ENCODE measurements around the gene TMCC1. TPM values are rescaled to one million over a fixed set of nuclear protein-coding genes. Genes with fewer than 3 reads are reported as not detected.

The TMCC1 gene
- total and polyA plus RNA-seq, 4 donors = 10.2 to 60.0 (median 11.0) TPM

- WGBS = 94% methylated on average over 2 of the region's 2 CpGs
- no peaks in the 10 kb centered on the region for H3K36me3 ChIP-seq (ENCODE audit: control insufficient read depth in 4 of 4, insufficient read depth in 3 of 4, low read depth in 1 of 4, low read length in 3 of 4)
- H3K4me1 ChIP-seq (ENCODE audit: control insufficient read depth in 4 of 4, insufficient read depth in 4 of 4, low read length in 3 of 4) = peaks cover 6 to 16% (median 13%) of the 10 kb centered on the region in 4 donors
- H3K27ac ChIP-seq (ENCODE audit: low read depth in 1 of 2, low read length in 2 of 2) = no peak overlapping the region
- no peak overlapping the region for H3K4me3 ChIP-seq (ENCODE audit: low read depth in 1 of 3, low read length in 3 of 3)
- no peak for DNase-seq (ENCODE audit: low spot score)
- H3K27me3 ChIP-seq (ENCODE audit: control insufficient read depth in 4 of 4, insufficient read depth in 4 of 4, low read length in 3 of 4) = no peaks in the 10 kb centered on the region
- H3K9me3 ChIP-seq (ENCODE audit: control insufficient read depth in 4 of 4, low read length in 3 of 4) = no peaks in the 10 kb centered on the region
- TF ChIP-seq, protein P1, sequence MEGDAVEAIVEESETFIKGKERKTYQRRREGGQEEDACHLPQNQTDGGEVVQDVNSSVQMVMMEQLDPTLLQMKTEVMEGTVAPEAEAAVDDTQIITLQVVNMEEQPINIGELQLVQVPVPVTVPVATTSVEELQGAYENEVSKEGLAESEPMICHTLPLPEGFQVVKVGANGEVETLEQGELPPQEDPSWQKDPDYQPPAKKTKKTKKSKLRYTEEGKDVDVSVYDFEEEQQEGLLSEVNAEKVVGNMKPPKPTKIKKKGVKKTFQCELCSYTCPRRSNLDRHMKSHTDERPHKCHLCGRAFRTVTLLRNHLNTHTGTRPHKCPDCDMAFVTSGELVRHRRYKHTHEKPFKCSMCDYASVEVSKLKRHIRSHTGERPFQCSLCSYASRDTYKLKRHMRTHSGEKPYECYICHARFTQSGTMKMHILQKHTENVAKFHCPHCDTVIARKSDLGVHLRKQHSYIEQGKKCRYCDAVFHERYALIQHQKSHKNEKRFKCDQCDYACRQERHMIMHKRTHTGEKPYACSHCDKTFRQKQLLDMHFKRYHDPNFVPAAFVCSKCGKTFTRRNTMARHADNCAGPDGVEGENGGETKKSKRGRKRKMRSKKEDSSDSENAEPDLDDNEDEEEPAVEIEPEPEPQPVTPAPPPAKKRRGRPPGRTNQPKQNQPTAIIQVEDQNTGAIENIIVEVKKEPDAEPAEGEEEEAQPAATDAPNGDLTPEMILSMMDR (IDR thresholded peaks at IDR 0.05; ENCODE audit: low read depth, low read length, missing input control) = no peak
- TF ChIP-seq EGR1 (IDR thresholded peaks at IDR 0.05; ENCODE audit: low read depth in 2 of 2) (no peak), RAD21 (IDR thresholded peaks at IDR 0.05) (no peak), TAF1 (conservative IDR thresholded peaks at IDR 0.05) (no peak), GABPA (IDR thresholded peaks at IDR 0.05 in 1 of 2, conservative IDR thresholded peaks at IDR 0.05 in 1 of 2) (no peak), NR2F2 (IDR thresholded peaks at IDR 0.05) (no peak), RXRA (IDR thresholded peaks at IDR 0.05) (no peak), YY1 (IDR thresholded peaks at IDR 0.05) (no peak), HNF4G (IDR thresholded peaks at IDR 0.05) (no peak)
- TF ChIP-seq, protein P2, sequence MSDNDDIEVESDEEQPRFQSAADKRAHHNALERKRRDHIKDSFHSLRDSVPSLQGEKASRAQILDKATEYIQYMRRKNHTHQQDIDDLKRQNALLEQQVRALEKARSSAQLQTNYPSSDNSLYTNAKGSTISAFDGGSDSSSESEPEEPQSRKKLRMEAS (IDR thresholded peaks at IDR 0.05) = no peak
- TF ChIP-seq, protein P3, sequence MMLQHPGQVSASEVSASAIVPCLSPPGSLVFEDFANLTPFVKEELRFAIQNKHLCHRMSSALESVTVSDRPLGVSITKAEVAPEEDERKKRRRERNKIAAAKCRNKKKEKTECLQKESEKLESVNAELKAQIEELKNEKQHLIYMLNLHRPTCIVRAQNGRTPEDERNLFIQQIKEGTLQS (IDR thresholded peaks at IDR 0.05) = no peak
- H3K9ac ChIP-seq (ENCODE audit: low read depth in 1 of 2, low read length in 2 of 2) = no peak overlapping the region
Observed at GRCh38 chr3:129741794-129742193, 151.7 kb downstream of the TMCC1 start.

DNA sequence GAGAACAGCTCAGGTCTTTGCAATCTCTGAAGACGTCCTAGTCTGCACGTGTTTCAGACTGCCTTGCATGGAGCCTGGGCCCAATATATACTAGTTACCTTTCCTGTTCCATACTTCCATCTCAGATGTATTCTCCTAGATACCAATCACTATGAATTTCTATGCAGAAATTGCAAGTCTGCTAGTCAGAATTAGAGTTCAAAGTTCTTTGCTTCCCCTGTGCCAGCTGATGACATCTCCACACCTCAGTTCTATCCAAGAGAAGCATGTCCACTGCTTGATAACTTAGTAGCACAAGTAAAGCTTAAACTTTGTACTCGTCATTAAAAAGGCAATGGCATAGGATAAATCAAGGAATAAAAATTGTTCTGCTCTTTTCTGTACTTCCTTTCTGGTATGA is 153.4 kb downstream of the TMCC1 start:
- Histone ChIP-seq H3K9ac (ENCODE audit: low read depth in 1 of 2, low read length in 2 of 2) (no peak overlapping the region), H3K27ac (ENCODE audit: low read depth in 1 of 2, low read length in 2 of 2) (peak overlapping the region in 1 of 2 donors; percentile 64), H3K27me3 (ENCODE audit: control insufficient read depth in 4 of 4, insufficient read depth in 4 of 4, low read length in 3 of 4) (no peaks in the 10 kb centered on the region), H3K4me1 (ENCODE audit: control insufficient read depth in 4 of 4, insufficient read depth in 4 of 4, low read length in 3 of 4) (peaks cover 6 to 16% (median 13%) of the 10 kb centered on the region in 4 donors), H3K4me3 (ENCODE audit: low read depth in 1 of 3, low read length in 3 of 3) (no peak overlapping the region), H3K36me3 (ENCODE audit: control insufficient read depth in 4 of 4, insufficient read depth in 3 of 4, low read depth in 1 of 4, low read length in 3 of 4) (no peaks in the 10 kb centered on the region), H3K9me3 (ENCODE audit: control insufficient read depth in 4 of 4, low read length in 3 of 4) (no peaks in the 10 kb centered on the region)
- DNase-seq (ENCODE audit: low spot score) = no peak
- WGBS = 54% methylated on average over 3 of the region's 3 CpGs
- TF ChIP-seq HNF4G (IDR thresholded peaks at IDR 0.05) = peak; percentile 6
- no peak for TF ChIP-seq NR2F2 (IDR thresholded peaks at IDR 0.05)
- TF ChIP-seq HNF4A (conservative IDR thresholded peaks at IDR 0.05) = peak; percentile 58 to 72
- no peak for TF ChIP-seq GABPA (IDR thresholded peaks at IDR 0.05 in 1 of 2, conservative IDR thresholded peaks at IDR 0.05 in 1 of 2)
- TF ChIP-seq EGR1 (IDR thresholded peaks at IDR 0.05; ENCODE audit: low read depth in 2 of 2) = no peak
- peak; percentile 22 for TF ChIP-seq SP1 (IDR thresholded peaks at IDR 0.05)
- TF ChIP-seq RXRA (IDR thresholded peaks at IDR 0.05) = no peak
- peak in 1 of 2 donors; percentile 11 for TF ChIP-seq RAD21 (IDR thresholded peaks at IDR 0.05)

GRCh38 chr3:129739634-129740033 is 153.9 kb downstream of the TMCC1 start:
- peak overlapping the region in 1 of 2 donors; percentile 64 for H3K27ac ChIP-seq (ENCODE audit: low read depth in 1 of 2, low read length in 2 of 2)
- WGBS = 71% methylated on average over 3 of the region's 3 CpGs

More at GRCh38 chr3:129739634-129740033, 153.9 kb downstream of the TMCC1 start:
- DNase-seq (ENCODE audit: low spot score) = no peak
- TF ChIP-seq SP1 (IDR thresholded peaks at IDR 0.05) (no peak), RXRA (IDR thresholded peaks at IDR 0.05) (peak in 1 of 2 donors; percentile 7)
- TF ChIP-seq, protein P3 (IDR thresholded peaks at IDR 0.05) = no peak
- H3K27me3 ChIP-seq (ENCODE audit: control insufficient read depth in 4 of 4, insufficient read depth in 4 of 4, low read length in 3 of 4) = no peaks in the 10 kb centered on the region
- H3K4me1 ChIP-seq (ENCODE audit: control insufficient read depth in 4 of 4, insufficient read depth in 4 of 4, low read length in 3 of 4) = peaks cover 6 to 16% (median 13%) of the 10 kb centered on the region in 4 donors
- no peak overlapping the region for H3K9ac ChIP-seq (ENCODE audit: low read depth in 1 of 2, low read length in 2 of 2)
- no peaks in the 10 kb centered on the region for H3K36me3 ChIP-seq (ENCODE audit: control insufficient read depth in 4 of 4, insufficient read depth in 3 of 4, low read depth in 1 of 4, low read length in 3 of 4)
- H3K9me3 ChIP-seq (ENCODE audit: control insufficient read depth in 4 of 4, low read length in 3 of 4) = no peaks in the 10 kb centered on the region
- H3K4me3 ChIP-seq (ENCODE audit: low read depth in 1 of 3, low read length in 3 of 3) = no peak overlapping the region

Measured in liver (tissue), 9 donors.